WTC11 (cell line): Measurements from ENCODE around the gene PREP. TPM values are rescaled to one million over a fixed set of nuclear protein-coding genes. Genes with fewer than 3 reads are reported as not detected.

Experiments used
- ATAC-seq: fragments of 200-7000 bp; cut with Tn5 transposase; 2 replicates; pipeline ENCODE4 v1.10.0; 2021; ENCODE audit warnings: mild to moderate bottlenecking, moderate library complexity
- CTCF ChIA-PET: fragments of 300-600 bp; sonication (Branson Sonifier 250); formaldehyde crosslinking; loops from one replicate; lab custom pipeline; 2021; ENCODE audit warnings: antibody characterized with exemption; lab: Charles Lee
- POLR2A ChIA-PET: fragments of 350-600 bp; sonication (Branson Sonifier 250); formaldehyde crosslinking; loops from one replicate; lab custom pipeline; 2021; ENCODE audit warnings: antibody characterized with exemption; lab: Charles Lee
- DNase-seq: peaks from one replicate; pipeline ENCODE4 v3.0.0; 2021; ENCODE audit warnings: low spot score
- H3K27ac Mint-ChIP-seq: 2 replicates; pipeline ENCODE4 v1.8.0; 2021; ENCODE audit warnings: mixed read lengths
- H3K27me3 Mint-ChIP-seq: 2 replicates; pipeline ENCODE4 v1.8.0; 2021; ENCODE audit warnings: low read depth, mild to moderate bottlenecking, moderate library complexity, mixed read lengths
- H3K36me3 Mint-ChIP-seq: 2 replicates; pipeline ENCODE4 v1.8.0; 2021; ENCODE audit warnings: mixed read lengths
- H3K4me1 Mint-ChIP-seq: 2 replicates; pipeline ENCODE4 v1.8.0; 2022; ENCODE audit warnings: mixed read lengths
- H3K4me3 Mint-ChIP-seq: 2 replicates; pipeline ENCODE4 v1.8.0; 2021; ENCODE audit warnings: mild to moderate bottlenecking, moderate library complexity, mixed read lengths
- H3K9me3 Mint-ChIP-seq: 2 replicates; pipeline ENCODE4 v1.8.0; 2021; ENCODE audit warnings: mixed read lengths
- ETV6 ChIP-seq: sonication (generic); formaldehyde crosslinking; IDR thresholded peaks from 2 replicates; pipeline ENCODE4 v1.8.1; 2022; ENCODE audit warnings: mild to moderate bottlenecking, missing genetic modification reagents
- FOXP4 ChIP-seq: sonication (generic); formaldehyde crosslinking; IDR thresholded peaks from 2 replicates; pipeline ENCODE4 v1.8.0; 2022; ENCODE audit warnings: mild to moderate bottlenecking, missing genetic modification reagents
- IRF2 ChIP-seq: sonication (generic); formaldehyde crosslinking; IDR thresholded peaks from 2 replicates; pipeline ENCODE4 v1.8.0; 2022; ENCODE audit warnings: low read depth, missing genetic modification reagents, borderline replicate concordance
- JAZF1 ChIP-seq: fragments of 250-450 bp; sonication (Bioruptor Pico); IDR thresholded peaks from 2 replicates; pipeline ENCODE4 v1.9.0; 2021; ENCODE audit warnings: moderate library complexity, mild to moderate bottlenecking, inconsistent platforms
- KAT7 ChIP-seq: sonication (generic); formaldehyde crosslinking; IDR thresholded peaks from 2 replicates; pipeline ENCODE4 v1.8.1; 2023; ENCODE audit warnings: missing genetic modification reagents, mild to moderate bottlenecking, borderline replicate concordance
- RELA ChIP-seq: sonication (generic); formaldehyde crosslinking; IDR thresholded peaks from 2 replicates; pipeline ENCODE4 v1.8.1; 2022; ENCODE audit warnings: missing genetic modification reagents, mild to moderate bottlenecking, borderline replicate concordance
- SMAD3 ChIP-seq: sonication (generic); formaldehyde crosslinking; IDR thresholded peaks from 2 replicates; pipeline ENCODE4 v1.8.0; 2022; ENCODE audit warnings: missing genetic modification reagents, mild to moderate bottlenecking, borderline replicate concordance
- SOX15 ChIP-seq: fragments of 250-450 bp; sonication (Bioruptor Pico); IDR thresholded peaks from 2 replicates; pipeline ENCODE4 v1.9.0; 2021; ENCODE audit warnings: mild to moderate bottlenecking
- SP1 ChIP-seq: sonication (generic); formaldehyde crosslinking; conservative IDR thresholded peaks from 2 replicates; pipeline ENCODE4 v1.8.1; 2022; ENCODE audit warnings: missing genetic modification reagents
- TCF7 ChIP-seq: sonication (generic); formaldehyde crosslinking; IDR thresholded peaks from 2 replicates; pipeline ENCODE4 v1.8.0; 2022; ENCODE audit warnings: mild to moderate bottlenecking, low read depth, missing genetic modification reagents, moderate library complexity
- TEAD1 ChIP-seq: sonication (generic); formaldehyde crosslinking; IDR thresholded peaks from 2 replicates; pipeline ENCODE4 v1.8.0; 2022; ENCODE audit warnings: mild to moderate bottlenecking, missing genetic modification reagents
- total RNA-seq: library from RNA; stranded (reverse); gene quantifications from 3 replicates; pipeline ENCODE4 v1.2.3, GENCODE V29; 2021
- TF ChIP-seq, protein P1 (sequence below): sonication (generic); formaldehyde crosslinking; IDR thresholded peaks from 2 replicates; pipeline ENCODE4 v1.8.1; 2023; ENCODE audit warnings: mild to moderate bottlenecking, missing genetic modification reagents
- TF ChIP-seq, protein P2 (sequence below): sonication (generic); formaldehyde crosslinking; IDR thresholded peaks from 2 replicates; pipeline ENCODE4 v1.8.1; 2022; ENCODE audit warnings: low read depth, mild to moderate bottlenecking, moderate library complexity, missing genetic modification reagents, borderline replicate concordance
- TF ChIP-seq, protein P3 (sequence below): sonication (generic); formaldehyde crosslinking; IDR thresholded peaks from 2 replicates; pipeline ENCODE4 v1.8.1; 2023; ENCODE audit warnings: mild to moderate bottlenecking, missing genetic modification reagents
- TF ChIP-seq, protein P4 (sequence below): sonication (generic); formaldehyde crosslinking; IDR thresholded peaks from 2 replicates; pipeline ENCODE4 v1.8.0; 2022; ENCODE audit warnings: mild to moderate bottlenecking, missing genetic modification reagents
- TF ChIP-seq, protein P5 (sequence below): fragments of 250-450 bp; sonication (Bioruptor Pico); IDR thresholded peaks from 2 replicates; pipeline ENCODE4 v1.9.0; 2021; ENCODE audit warnings: mild to moderate bottlenecking
- TF ChIP-seq, protein P6 (sequence below): sonication (generic); formaldehyde crosslinking; IDR thresholded peaks from 2 replicates; pipeline ENCODE4 v1.8.1; 2022; ENCODE audit warnings: mild to moderate bottlenecking, moderate library complexity, missing genetic modification reagents
- TF ChIP-seq, protein P7 (sequence below): sonication (generic); formaldehyde crosslinking; conservative IDR thresholded peaks from 2 replicates; pipeline ENCODE4 v1.8.1; 2022; ENCODE audit warnings: mild to moderate bottlenecking, missing genetic modification reagents

The PREP gene
- total RNA-seq, 1 experiment from 2014 or later, result 58.8 TPM

DNA sequence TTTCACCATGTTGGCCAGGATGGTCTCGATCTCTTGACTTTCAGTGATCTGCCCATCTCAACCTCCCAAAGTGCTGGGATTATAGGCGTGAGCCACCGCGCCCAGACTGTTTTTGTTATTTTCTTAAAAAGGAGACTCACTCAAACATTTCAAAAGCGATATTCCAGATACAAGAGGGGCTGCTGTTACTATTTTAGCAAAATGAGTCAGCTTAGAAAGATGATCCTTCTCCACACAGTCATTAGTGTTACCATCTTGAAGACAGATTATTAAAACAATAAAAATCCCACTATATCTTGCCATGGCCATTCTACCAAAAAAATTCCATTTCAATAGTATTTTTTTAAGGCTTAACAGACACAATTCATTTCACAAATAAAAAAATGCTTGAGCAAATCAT is 102.8 kb downstream of the PREP start (continued):
- TF ChIP-seq, protein P1, sequence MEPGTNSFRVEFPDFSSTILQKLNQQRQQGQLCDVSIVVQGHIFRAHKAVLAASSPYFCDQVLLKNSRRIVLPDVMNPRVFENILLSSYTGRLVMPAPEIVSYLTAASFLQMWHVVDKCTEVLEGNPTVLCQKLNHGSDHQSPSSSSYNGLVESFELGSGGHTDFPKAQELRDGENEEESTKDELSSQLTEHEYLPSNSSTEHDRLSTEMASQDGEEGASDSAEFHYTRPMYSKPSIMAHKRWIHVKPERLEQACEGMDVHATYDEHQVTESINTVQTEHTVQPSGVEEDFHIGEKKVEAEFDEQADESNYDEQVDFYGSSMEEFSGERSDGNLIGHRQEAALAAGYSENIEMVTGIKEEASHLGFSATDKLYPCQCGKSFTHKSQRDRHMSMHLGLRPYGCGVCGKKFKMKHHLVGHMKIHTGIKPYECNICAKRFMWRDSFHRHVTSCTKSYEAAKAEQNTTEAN (CRISPR knock-in tag), result no peak
- TF ChIP-seq, protein P2, sequence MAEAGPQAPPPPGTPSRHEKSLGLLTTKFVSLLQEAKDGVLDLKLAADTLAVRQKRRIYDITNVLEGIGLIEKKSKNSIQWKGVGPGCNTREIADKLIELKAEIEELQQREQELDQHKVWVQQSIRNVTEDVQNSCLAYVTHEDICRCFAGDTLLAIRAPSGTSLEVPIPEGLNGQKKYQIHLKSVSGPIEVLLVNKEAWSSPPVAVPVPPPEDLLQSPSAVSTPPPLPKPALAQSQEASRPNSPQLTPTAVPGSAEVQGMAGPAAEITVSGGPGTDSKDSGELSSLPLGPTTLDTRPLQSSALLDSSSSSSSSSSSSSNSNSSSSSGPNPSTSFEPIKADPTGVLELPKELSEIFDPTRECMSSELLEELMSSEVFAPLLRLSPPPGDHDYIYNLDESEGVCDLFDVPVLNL (CRISPR knock-in tag), result no peak
- TF ChIP-seq, protein P3, sequence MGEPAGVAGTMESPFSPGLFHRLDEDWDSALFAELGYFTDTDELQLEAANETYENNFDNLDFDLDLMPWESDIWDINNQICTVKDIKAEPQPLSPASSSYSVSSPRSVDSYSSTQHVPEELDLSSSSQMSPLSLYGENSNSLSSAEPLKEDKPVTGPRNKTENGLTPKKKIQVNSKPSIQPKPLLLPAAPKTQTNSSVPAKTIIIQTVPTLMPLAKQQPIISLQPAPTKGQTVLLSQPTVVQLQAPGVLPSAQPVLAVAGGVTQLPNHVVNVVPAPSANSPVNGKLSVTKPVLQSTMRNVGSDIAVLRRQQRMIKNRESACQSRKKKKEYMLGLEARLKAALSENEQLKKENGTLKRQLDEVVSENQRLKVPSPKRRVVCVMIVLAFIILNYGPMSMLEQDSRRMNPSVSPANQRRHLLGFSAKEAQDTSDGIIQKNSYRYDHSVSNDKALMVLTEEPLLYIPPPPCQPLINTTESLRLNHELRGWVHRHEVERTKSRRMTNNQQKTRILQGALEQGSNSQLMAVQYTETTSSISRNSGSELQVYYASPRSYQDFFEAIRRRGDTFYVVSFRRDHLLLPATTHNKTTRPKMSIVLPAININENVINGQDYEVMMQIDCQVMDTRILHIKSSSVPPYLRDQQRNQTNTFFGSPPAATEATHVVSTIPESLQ (CRISPR knock-in tag), result no peak
- TF ChIP-seq, protein P4, sequence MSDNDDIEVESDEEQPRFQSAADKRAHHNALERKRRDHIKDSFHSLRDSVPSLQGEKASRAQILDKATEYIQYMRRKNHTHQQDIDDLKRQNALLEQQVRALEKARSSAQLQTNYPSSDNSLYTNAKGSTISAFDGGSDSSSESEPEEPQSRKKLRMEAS (CRISPR knock-in tag), result no peak
- TF ChIP-seq FOXP4 (CRISPR knock-in tag), result no peak
- TF ChIP-seq, protein P5, sequence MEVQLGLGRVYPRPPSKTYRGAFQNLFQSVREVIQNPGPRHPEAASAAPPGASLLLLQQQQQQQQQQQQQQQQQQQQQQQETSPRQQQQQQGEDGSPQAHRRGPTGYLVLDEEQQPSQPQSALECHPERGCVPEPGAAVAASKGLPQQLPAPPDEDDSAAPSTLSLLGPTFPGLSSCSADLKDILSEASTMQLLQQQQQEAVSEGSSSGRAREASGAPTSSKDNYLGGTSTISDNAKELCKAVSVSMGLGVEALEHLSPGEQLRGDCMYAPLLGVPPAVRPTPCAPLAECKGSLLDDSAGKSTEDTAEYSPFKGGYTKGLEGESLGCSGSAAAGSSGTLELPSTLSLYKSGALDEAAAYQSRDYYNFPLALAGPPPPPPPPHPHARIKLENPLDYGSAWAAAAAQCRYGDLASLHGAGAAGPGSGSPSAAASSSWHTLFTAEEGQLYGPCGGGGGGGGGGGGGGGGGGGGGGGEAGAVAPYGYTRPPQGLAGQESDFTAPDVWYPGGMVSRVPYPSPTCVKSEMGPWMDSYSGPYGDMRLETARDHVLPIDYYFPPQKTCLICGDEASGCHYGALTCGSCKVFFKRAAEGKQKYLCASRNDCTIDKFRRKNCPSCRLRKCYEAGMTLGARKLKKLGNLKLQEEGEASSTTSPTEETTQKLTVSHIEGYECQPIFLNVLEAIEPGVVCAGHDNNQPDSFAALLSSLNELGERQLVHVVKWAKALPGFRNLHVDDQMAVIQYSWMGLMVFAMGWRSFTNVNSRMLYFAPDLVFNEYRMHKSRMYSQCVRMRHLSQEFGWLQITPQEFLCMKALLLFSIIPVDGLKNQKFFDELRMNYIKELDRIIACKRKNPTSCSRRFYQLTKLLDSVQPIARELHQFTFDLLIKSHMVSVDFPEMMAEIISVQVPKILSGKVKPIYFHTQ (CRISPR knock-in tag), result no peak

DNA sequence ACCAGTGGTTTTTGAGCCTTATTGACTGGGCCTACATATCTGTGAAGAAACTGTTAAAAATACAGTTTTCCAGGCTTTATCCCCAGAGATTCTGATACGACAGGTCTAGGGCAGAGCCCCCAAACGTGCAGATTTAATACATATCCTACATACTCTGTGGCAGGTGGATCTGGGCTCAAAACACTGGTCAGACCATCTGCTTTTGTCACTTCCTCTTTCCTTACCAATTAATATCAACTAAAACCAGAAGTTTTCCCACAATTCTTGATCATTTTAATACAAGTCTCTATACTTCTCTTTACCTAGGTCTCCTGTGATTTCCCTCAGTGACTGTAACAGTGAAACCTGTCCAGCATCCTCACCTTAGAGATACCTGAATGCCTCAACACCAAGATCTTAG is 108.8 kb downstream of the PREP start:
- Mint-ChIP-seq H3K27me3 (no peaks in the 10 kb centered on the region), H3K36me3 (peaks cover 10% of the 10 kb centered on the region), H3K4me1 (no peaks in the 10 kb centered on the region), H3K27ac (no peak overlapping the region), H3K4me3 (no peak overlapping the region), H3K9me3 (peaks cover 9% of the 10 kb centered on the region)
- TF ChIP-seq SMAD3 (CRISPR knock-in tag), result no peak
- DNase-seq, result no peak
- ChIA-PET CTCF (interaction anchor here (1.5 kb wide), 1 partner anchor 8 kb away, joined by 3 read pairs; no protein-coding TSS in a partner anchor), POLR2A (no interaction called here)
- ATAC-seq, result no peak

DNA sequence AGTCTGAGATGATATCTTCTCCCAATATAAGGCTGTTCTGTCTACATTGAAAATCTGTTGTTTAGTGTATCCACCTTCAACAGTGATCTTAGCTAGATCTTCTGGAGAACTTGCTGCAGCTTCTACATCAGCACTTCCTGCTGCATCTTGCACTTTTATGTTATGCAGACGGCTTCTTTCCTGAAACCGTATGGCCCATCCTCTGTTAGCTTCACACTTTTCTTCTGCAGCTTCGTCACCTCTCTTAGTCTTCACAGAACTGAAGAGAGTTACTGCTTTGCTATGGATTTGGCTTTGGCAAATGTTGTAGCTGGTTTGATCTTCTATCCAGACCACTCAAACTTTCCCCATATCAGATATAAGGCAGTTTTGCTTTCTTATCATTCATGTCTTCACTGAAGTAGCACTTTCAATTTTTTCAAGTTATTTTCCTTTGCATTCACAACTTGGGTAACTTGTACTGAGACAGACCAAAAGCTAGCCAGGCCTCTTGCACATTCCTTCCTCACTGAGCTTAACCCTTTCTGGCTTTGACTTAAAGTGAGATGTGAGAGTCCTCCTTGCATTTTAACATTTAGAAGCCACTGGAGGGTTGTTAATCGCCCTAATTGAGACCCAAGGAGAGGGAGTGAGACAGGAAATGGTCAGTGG is 110.1 kb downstream of the PREP start:
- Mint-ChIP-seq H3K27ac (no peak overlapping the region), H3K9me3 (peaks cover 9% of the 10 kb centered on the region), H3K27me3 (no peaks in the 10 kb centered on the region), H3K4me3 (no peak overlapping the region), H3K4me1 (no peaks in the 10 kb centered on the region), H3K36me3 (peaks cover 10% of the 10 kb centered on the region)
- no peak for ATAC-seq
- DNase-seq, result no peak
- ChIA-PET CTCF (interaction anchor here (1.5 kb wide), 1 partner anchor 9 kb away, joined by 3 read pairs; no protein-coding TSS in a partner anchor), POLR2A (no interaction called here)
- no peak for TF ChIP-seq IRF2 (CRISPR knock-in tag)
- no peak for TF ChIP-seq JAZF1 (CRISPR knock-in tag)
- TF ChIP-seq, protein P6, sequence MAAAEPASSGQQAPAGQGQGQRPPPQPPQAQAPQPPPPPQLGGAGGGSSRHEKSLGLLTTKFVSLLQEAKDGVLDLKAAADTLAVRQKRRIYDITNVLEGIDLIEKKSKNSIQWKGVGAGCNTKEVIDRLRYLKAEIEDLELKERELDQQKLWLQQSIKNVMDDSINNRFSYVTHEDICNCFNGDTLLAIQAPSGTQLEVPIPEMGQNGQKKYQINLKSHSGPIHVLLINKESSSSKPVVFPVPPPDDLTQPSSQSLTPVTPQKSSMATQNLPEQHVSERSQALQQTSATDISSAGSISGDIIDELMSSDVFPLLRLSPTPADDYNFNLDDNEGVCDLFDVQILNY (CRISPR knock-in tag), result no peak
- TF ChIP-seq SMAD3 (CRISPR knock-in tag), result no peak
- TF ChIP-seq KAT7 (CRISPR knock-in tag), result no peak
- TF ChIP-seq SP1 (CRISPR knock-in tag), result no peak
- no peak for TF ChIP-seq TEAD1
- no peak for TF ChIP-seq FOXP4 (CRISPR knock-in tag)
- TF ChIP-seq, protein P7, sequence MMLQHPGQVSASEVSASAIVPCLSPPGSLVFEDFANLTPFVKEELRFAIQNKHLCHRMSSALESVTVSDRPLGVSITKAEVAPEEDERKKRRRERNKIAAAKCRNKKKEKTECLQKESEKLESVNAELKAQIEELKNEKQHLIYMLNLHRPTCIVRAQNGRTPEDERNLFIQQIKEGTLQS (CRISPR knock-in tag), result no peak
- no peak for TF ChIP-seq TCF7
- TF ChIP-seq SOX15 (CRISPR knock-in tag), result no peak
- no peak for TF ChIP-seq ETV6 (CRISPR knock-in tag)
- TF ChIP-seq RELA (CRISPR knock-in tag), result no peak
